Common myeloid progenitor, CD34-positive (primary cell): ENCODE measurements around the gene DNAI4.
A peak's percentile ranks its signal among the peaks of the same experiment; 100 is the strongest.

Source experiments
- CTCF ChIA-PET: fragments of 350-600 bp; sonication (Branson Sonifier 250); formaldehyde crosslinking; loops from one replicate; lab custom pipeline; 2021; ENCODE audit warnings: antibody characterized with exemption; lab: Charles Lee
- POLR2A ChIA-PET: fragments of 350-600 bp; sonication (Branson Sonifier 250); formaldehyde crosslinking; loops from one replicate; lab custom pipeline; 2021; ENCODE audit warnings: antibody characterized with exemption; lab: Charles Lee
- DNase-seq, 3 donors: peaks; one replicate each; pipeline versions ENCODE4 v3.0.0 to v3.0.0-alpha.2; 2013
- H3K27ac ChIP-seq, 2 experiments: 1 replicate in 1 of 2; 2 replicates in 1 of 2; pipeline ENCODE4 v1.7.0; 2013; ENCODE audit warnings: inconsistent platforms in 2 of 2, low read length in 2 of 2, mild to moderate bottlenecking in 2 of 2, low read depth in 1 of 2, moderate library complexity in 1 of 2; ENCODE audit not compliant: severe bottlenecking in 2 of 2, insufficient read depth in 1 of 2, poor library complexity in 1 of 2
- H3K27me3 ChIP-seq, 5 experiments: replicated peaks in 2 of 5; 1 replicate in 3 of 5; 2 replicates in 2 of 5; pipeline versions ENCODE4 v1.6.1 to v1.7.0; 2013; ENCODE audit warnings: low read length in 4 of 5, mild to moderate bottlenecking in 2 of 5, moderate library complexity in 2 of 5, inconsistent platforms in 1 of 5; ENCODE audit not compliant: insufficient read depth in 5 of 5, control insufficient read depth in 4 of 5
- H3K36me3 ChIP-seq, 4 experiments: 1 replicate in 2 of 4; 2 replicates in 2 of 4; pipeline versions ENCODE4 v1.6.1 to v1.7.0; 2013; ENCODE audit warnings: low read length in 3 of 4, control low read depth in 1 of 4, mild to moderate bottlenecking in 1 of 4; ENCODE audit not compliant: control insufficient read depth in 4 of 4, insufficient read depth in 4 of 4
- H3K4me1 ChIP-seq, 4 experiments: 1 replicate in 3 of 4; 2 replicates in 1 of 4; pipeline versions ENCODE4 v1.6.1 to v1.7.1; 2013; ENCODE audit warnings: low read length in 3 of 4, mild to moderate bottlenecking in 3 of 4, control low read depth in 1 of 4, inconsistent platforms in 1 of 4, moderate library complexity in 1 of 4; ENCODE audit not compliant: control insufficient read depth in 4 of 4, insufficient read depth in 4 of 4; ENCODE audit errors: control extremely low read depth in 1 of 4
- H3K4me3 ChIP-seq, 7 experiments: 1 replicate in 4 of 7; 2 replicates in 3 of 7; pipeline versions ENCODE4 v1.5.1 to v1.7.0; 2013; ENCODE audit warnings: mild to moderate bottlenecking in 7 of 7, low read length in 6 of 7, moderate library complexity in 6 of 7, inconsistent platforms in 2 of 7, low read depth in 2 of 7, control low read depth in 1 of 7; ENCODE audit not compliant: insufficient read depth in 4 of 7, control insufficient read depth in 1 of 7; ENCODE audit errors: extremely low read depth in 1 of 7
- H3K9me3 ChIP-seq, 5 experiments: 1 replicate in 4 of 5; 2 replicates in 1 of 5; pipeline versions ENCODE4 v1.6.1 to v1.7.1; 2013; ENCODE audit warnings: low read length in 4 of 5, mild to moderate bottlenecking in 2 of 5, inconsistent platforms in 1 of 5, low read depth in 1 of 5, moderate library complexity in 1 of 5; ENCODE audit not compliant: control insufficient read depth in 4 of 5, insufficient read depth in 2 of 5; ENCODE audit errors: control extremely low read depth in 1 of 5
- WGBS: methylation state at CpG from one replicate; pipeline ENCODE4 v1.1.5; 2013; ENCODE audit not compliant: insufficient coverage; 5-methylcytosine and 5-hydroxymethylcytosine counted together

DNAI4 gene

DNA sequence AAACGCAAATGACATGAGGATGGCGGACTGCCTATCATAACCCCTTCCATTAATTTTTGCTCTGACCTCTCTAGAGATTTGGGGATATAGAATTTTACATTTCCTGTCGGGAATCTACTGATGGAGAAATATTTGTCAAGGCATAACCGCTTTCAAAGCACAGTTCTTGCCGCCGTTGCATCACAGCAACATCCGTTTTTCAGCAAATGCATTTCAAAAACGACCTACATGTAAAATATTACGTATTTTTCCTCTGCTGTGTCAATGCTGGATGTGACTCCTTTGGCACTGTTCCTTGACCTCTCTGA, 5.0 kb upstream of the DNAI4 start:
- DNase-seq, result no peak
- POLR2A ChIA-PET, result interaction anchor here (0.5 to 0.9 kb wide), 3 partner anchors 104 to 397 kb away, joined by 3 read pairs; no protein-coding TSS in a partner anchor
- Histone ChIP-seq H3K27me3 (no peaks in the 10 kb centered on the region), H3K36me3 (no peaks in the 10 kb centered on the region), H3K4me3 (peak overlapping the region; percentile 63 to 97 (median 89)), H3K4me1 (peaks cover 23 to 57% (median 44%) of the 10 kb centered on the region in 4 experiments), H3K9me3 (no peaks in the 10 kb centered on the region), H3K27ac (peak overlapping the region in 1 of 2 experiments; percentile 95)
- 2% methylated on average over 6 of the region's 9 CpGs for WGBS
- CTCF ChIA-PET, result interaction anchor here (1.4 to 1.5 kb wide), 2 partner anchors 15 to 18 kb away, joined by 3 to 4 read pairs; no protein-coding TSS in a partner anchor

DNA sequence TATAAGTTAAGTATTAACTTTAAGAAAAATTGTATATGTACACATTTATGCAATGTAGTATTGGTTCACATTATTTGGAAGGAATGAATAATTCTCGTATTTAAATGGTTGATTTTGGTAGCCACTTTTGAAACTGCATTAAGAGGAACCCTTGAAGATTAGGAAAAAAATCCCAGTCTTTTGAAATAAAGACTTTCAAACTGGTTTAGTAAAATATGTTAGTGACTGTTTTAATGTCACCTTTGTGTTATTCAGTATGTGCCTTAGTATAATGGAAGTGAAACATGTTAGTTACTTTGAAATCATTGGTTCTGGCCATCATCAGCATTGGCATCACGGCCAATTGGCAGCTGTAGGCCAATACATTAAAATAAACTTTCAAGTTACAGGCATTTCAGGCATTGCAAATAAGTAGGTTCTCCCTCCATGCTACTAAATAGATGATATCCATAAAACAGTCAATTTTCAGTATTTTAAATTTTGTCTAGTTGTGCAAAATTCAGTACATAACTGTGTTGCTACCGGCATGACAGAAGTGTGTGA, 4.6 kb upstream of the DNAI4 start:
- Histone ChIP-seq H3K27me3 (no peaks in the 10 kb centered on the region), H3K4me3 (peak overlapping the region in 6 of 7 experiments; percentile 80 to 97 (median 90)), H3K27ac (peak overlapping the region in 1 of 2 experiments; percentile 95), H3K9me3 (no peaks in the 10 kb centered on the region), H3K36me3 (no peaks in the 10 kb centered on the region), H3K4me1 (peaks cover 23 to 55% (median 43%) of the 10 kb centered on the region in 4 experiments)
- POLR2A ChIA-PET, result interaction anchor here (0.5 kb wide), 1 partner anchor 103 kb away, joined by 3 read pairs; no protein-coding TSS in a partner anchor
- 100% methylated on average over 1 of the region's 3 CpGs for WGBS
- CTCF ChIA-PET, result interaction anchor here (1.4 kb wide), 1 partner anchor 15 kb away, joined by 4 read pairs; no protein-coding TSS in a partner anchor
- DNase-seq, result no peak

DNA sequence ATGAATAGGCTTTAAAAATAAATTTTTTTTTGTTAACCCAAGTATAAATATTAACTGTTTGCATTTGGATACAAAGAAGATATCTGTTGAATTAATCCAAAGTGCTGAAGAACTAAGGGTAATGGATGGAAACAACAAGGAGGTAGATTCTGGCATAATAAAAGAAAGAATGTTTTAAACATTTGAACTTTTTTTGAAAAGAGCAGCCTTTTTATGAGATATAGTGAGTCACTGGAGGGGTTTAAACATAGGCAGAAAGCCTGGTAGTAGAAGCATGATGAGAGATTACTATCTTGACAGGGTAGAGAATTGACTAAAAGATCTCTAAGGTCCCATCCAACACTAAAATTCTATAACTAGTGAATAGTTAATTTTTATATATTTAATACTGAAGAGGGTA, 2.9 kb upstream of the DNAI4 start:
- Histone ChIP-seq H3K27ac (peak overlapping the region in 1 of 2 experiments; percentile 100), H3K4me1 (peaks cover 27 to 55% (median 44%) of the 10 kb centered on the region in 4 experiments)
- POLR2A ChIA-PET, result no interaction called here

DNA sequence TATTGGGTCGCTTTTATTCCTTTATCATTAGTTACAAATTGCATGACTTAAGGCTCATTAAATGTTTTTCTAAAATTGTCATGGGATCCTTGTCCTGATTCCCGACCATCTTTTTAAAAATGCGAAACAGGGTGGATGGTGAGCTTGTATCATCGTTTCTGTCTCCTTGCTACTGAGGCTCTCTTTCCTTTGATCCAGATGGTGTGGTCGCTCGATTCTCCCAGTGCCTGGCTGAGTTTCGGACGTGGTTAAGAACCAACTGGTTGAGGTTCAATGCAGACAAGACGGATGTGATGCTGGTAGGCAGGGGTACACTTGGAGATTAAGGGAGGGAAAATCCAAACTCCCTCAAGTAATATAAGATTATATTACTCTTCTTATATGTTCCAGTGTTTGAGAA, 1.3 kb upstream of the DNAI4 start:
- ChIA-PET CTCF (interaction anchor here (1.3 to 1.4 kb wide), 2 partner anchors 24 to 161 kb away, joined by 3 to 5 read pairs; no protein-coding TSS in a partner anchor), POLR2A (no interaction called here)
- H3K27ac ChIP-seq, result peak overlapping the region in 1 of 2 experiments; percentile 100
- no peaks in the 10 kb centered on the region for H3K27me3 ChIP-seq
- H3K36me3 ChIP-seq, result no peaks in the 10 kb centered on the region
- 63% methylated on average over 4 of the region's 9 CpGs for WGBS
- H3K4me3 ChIP-seq, result peak overlapping the region in 6 of 7 experiments; percentile 85 to 100 (median 92)
- H3K9me3 ChIP-seq, result no peaks in the 10 kb centered on the region
- H3K4me1 ChIP-seq, result peaks cover 24 to 42% (median 31%) of the 10 kb centered on the region in 4 experiments
- DNase-seq, result no peak

More for the DNA sequence above, 2.9 kb upstream of the DNAI4 start:
- H3K36me3 ChIP-seq, result no peaks in the 10 kb centered on the region
- H3K27me3 ChIP-seq, result no peaks in the 10 kb centered on the region
- no peaks in the 10 kb centered on the region for H3K9me3 ChIP-seq
- DNase-seq, result no peak
- no peak overlapping the region for H3K4me3 ChIP-seq
- CTCF ChIA-PET, result no interaction called here

DNA sequence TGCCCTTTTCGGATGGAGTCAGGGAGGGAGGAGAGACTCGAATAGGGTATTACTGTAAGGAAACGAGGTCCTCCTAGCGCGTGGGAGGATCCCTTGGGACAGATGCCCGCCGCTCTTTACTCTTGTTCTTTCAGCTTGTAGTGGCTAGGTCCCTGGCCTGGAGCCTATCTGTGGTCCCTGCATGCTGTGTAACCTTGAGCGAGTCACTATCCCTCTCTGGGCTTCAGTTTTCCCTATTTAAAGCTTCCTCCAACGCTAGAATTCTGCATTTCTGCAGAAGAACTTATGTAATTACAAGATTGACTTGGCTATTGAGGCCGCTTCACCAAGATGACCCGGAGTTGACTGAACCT, 878 bp upstream of the DNAI4 start:
- no peaks in the 10 kb centered on the region for H3K9me3 ChIP-seq
- WGBS, result 13% methylated on average over 9 of the region's 11 CpGs
- peaks cover 23 to 42% (median 31%) of the 10 kb centered on the region in 4 experiments for H3K4me1 ChIP-seq
- H3K27ac ChIP-seq, result peak overlapping the region; percentile 100
- ChIA-PET CTCF (interaction anchor here (1.0 to 1.5 kb wide), 5 partner anchors 8 to 168 kb away, joined by 3 to 5 read pairs (median 3); no protein-coding TSS in a partner anchor), POLR2A (interaction anchor here (1.1 kb wide), 1 partner anchor 175 kb away, joined by 3 read pairs; no protein-coding TSS in a partner anchor)
- DNase-seq, result no peak
- H3K36me3 ChIP-seq, result peaks cover 0 to 2% (median under 1%) of the 10 kb centered on the region in 4 experiments
- H3K27me3 ChIP-seq, result no peaks in the 10 kb centered on the region
- peak overlapping the region; percentile 85 to 100 (median 92) for H3K4me3 ChIP-seq

DNA sequence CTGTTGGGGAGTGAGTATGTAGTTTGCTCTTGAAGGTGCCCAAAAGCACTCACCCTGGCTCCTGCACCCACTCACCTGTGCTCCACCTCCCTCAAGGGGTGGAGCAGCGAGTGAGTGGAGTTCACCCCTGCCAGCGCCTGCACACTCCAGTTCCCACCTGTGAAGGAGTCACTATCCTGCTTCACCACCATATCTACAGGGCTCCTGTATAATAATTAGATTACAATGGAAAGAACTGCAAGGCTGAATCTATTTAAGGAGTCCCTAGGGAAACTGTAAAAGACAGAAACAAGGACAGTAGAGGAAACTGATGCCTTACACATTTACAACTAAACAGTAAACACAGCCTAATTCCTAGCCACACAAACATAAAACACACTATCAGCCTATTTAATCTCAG, 4.1 kb downstream of the DNAI4 start:
- Histone ChIP-seq H3K27me3 (no peaks in the 10 kb centered on the region), H3K4me3 (no peak overlapping the region), H3K27ac (no peak overlapping the region), H3K4me1 (peaks cover 8 to 16% (median 14%) of the 10 kb centered on the region in 4 experiments), H3K9me3 (peaks cover 2 to 13% (median 4%) of the 10 kb centered on the region in 5 experiments), H3K36me3 (peaks cover 5 to 10% (median 7%) of the 10 kb centered on the region in 4 experiments)
- ChIA-PET POLR2A (no interaction called here), CTCF (interaction anchor here (1.0 kb wide), 1 partner anchor 10 kb away, joined by 3 read pairs; no protein-coding TSS in a partner anchor)
- DNase-seq, result no peak
- no CpG with 5 or more reads among the region's 2 CpGs for WGBS

DNA sequence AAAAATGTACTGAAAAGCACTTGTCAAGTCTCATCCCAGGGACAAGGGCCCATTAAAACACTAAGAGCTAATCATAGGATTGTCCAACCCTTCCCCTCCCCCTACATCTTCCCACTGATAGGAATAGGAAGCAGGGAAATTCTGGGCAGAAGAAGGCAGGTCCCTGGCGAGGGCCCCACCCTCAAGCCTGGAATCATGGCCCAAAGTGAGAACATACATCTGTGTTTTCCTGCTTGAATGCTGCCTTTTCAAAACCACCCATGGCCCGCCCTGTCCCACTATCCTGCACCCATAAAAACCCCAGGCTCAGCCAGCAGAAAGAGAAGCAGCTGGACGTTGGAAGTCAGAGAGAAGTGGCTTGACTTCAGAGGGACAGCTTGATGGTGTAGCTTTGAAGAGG, 4.8 kb downstream of the DNAI4 start:
- CTCF ChIA-PET, result interaction anchor here (0.6 to 1.0 kb wide), 2 partner anchors 11 to 33 kb away, joined by 3 read pairs; no protein-coding TSS in a partner anchor
- Histone ChIP-seq H3K27me3 (no peaks in the 10 kb centered on the region), H3K4me3 (no peak overlapping the region), H3K36me3 (peaks cover 5 to 10% (median 7%) of the 10 kb centered on the region in 4 experiments), H3K4me1 (peaks cover 8 to 13% (median 12%) of the 10 kb centered on the region in 4 experiments), H3K9me3 (peaks cover 2 to 13% (median 4%) of the 10 kb centered on the region in 5 experiments), H3K27ac (no peak overlapping the region)
- WGBS, result 100% methylated on average over 1 of the region's 3 CpGs
- POLR2A ChIA-PET, result no interaction called here
- no peak for DNase-seq
